ENCODE results near the gene SYT11.
"Not testable (repeated sequence)": the region's sequence is repeated elsewhere in the genome, so short reads cannot be mapped to it uniquely, and the experiment has no call there.

The SYT11 gene, protein sequence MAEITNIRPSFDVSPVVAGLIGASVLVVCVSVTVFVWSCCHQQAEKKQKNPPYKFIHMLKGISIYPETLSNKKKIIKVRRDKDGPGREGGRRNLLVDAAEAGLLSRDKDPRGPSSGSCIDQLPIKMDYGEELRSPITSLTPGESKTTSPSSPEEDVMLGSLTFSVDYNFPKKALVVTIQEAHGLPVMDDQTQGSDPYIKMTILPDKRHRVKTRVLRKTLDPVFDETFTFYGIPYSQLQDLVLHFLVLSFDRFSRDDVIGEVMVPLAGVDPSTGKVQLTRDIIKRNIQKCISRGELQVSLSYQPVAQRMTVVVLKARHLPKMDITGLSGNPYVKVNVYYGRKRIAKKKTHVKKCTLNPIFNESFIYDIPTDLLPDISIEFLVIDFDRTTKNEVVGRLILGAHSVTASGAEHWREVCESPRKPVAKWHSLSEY

DNA sequence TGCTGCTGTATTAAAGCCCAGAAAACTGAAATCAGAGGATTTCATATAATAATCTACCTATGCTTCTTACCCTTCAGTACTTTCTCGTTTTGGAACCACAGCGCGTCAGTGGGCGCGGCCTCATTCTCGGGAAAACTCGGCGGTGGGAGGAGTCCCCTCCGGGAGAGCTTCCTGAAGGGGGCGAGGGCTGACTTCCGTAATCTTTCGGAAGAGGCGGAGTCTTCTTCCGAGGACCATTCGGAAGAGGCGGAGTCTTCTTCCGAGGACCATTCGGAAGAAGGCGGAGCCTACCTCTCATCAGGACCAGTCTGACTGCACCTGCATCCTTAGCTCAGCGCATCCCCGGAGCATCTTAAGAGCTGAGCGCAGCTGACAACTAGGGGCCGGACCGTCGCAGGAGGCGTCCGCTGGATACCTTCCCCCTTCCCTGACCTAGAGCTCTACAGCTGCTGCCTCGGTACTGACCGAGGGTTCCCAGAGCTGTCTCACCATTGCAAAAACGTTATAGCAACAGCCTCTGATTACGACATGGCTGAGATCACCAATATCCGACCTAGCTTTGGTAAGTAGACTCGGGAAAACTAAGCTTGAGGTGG is at the start of gene SYT11:
Gene SYT11, plus strand, starts transcription at position 334 of the 596 bp plus-strand sequence. Its CDS starts 195 bp downstream, at position 529.
- peak; percentile 94 for DNase-seq

DNA sequence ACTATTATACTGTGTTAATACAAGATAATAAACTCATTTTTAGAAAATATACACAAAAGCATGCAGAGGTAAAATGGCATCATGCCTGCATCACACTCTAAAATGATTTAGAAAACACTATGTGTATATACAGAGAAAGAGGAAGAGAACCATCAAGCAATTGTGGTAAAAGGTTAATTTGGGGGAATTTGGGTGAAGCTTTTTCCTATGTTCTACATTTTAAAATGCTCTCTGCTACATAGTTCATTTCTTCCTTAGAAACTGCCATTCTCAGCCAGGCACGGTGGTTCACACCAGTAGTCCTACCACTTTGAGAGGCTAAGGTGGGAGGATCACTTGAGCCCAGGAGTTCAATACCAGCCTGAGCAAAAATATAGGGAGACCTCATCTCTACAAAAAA is 46.5 kb upstream of the SYT11 start:
- no peak for DNase-seq

DNA sequence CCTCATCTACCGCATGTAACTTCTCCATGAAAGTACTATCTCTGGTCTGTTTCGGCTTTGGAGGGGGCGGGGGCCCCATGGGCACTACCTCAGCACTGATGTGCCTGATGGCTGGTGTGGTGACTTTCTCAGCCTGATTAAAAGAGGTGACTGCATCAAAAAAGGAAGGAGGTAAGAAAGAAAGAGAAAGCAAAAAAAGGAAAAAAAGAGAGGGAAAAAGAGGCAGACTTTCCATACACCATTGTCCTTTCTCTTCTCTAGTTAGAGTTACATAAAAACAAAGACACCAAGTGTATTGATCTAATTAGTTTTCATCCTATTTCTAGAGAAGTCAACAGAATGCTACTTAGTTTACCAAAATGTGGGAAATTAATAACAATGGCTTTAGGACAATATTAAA is 45.7 kb upstream of the SYT11 start:
- no peak for DNase-seq

DNA sequence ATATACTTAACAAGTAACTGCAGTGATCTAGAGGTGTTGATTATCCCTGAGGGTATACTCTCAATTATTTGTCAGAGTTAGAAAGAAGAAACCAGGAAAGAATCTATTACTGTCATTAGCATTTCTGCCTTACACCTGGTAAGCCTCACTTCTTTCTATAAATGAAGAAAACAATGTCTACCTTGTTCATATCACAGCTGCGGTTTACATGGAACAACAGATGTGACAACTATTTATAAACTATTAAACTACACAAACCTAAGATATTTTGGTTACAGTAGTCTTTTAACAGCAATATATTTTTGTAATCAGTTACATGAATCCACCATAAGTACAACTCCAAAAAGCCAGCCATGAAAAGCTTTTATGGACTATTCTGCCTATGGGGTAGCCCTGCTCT is 43.0 kb upstream of the SYT11 start:
- DNase-seq: no peak

DNA sequence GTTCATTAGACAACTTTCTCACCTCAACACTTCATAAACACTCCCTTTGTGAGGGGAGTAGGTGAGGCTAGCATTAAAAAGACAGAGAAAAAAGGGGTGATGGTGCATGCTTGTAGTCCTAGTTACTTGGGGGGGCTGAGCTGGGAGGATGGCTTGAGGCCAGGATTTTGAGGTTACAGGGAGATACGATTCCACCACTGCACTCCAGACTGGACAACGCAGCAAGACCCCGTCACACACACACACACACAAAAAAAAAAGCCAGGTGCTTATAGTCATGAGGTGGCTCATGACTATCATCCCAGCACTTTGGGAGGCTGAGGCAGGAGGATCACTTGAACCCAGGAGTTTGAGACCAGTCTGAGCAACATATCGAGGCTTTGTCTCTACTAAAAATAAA is 31.9 kb upstream of the SYT11 start:
- no peak for DNase-seq

DNA sequence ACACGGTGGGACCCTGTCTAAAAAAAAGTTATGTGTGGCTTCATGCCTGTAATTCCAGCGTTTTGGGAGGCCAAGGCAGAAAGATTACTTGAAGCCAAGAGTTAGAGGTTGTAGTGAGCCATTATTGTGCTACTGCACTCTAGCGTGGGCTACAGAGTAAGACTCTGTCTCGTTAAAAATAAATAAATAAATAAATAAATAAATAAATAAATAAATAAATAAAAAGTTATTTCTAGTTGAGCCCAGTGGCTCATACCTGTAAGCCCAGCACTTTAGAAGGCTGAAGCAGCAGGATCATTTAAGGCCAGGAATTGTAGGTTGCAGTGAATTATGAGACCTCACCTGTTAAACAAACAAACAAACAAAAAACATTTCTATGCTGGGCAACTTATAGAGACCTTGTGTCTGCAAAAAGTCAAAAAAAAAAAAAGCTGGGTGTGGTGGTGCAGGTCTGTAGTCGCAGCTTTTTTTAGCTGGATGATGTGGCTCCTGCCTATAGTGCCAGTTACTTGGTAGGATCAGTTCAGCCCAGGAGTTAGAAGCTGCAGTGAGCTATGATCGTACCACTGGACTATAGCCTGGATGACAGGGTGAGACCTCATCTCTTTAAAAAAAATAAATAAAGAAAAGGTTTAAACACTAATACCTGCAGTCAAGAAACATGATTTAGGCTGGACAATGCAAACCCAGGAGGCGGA is 27.9 kb upstream of the SYT11 start:
- no peak for DNase-seq

DNA sequence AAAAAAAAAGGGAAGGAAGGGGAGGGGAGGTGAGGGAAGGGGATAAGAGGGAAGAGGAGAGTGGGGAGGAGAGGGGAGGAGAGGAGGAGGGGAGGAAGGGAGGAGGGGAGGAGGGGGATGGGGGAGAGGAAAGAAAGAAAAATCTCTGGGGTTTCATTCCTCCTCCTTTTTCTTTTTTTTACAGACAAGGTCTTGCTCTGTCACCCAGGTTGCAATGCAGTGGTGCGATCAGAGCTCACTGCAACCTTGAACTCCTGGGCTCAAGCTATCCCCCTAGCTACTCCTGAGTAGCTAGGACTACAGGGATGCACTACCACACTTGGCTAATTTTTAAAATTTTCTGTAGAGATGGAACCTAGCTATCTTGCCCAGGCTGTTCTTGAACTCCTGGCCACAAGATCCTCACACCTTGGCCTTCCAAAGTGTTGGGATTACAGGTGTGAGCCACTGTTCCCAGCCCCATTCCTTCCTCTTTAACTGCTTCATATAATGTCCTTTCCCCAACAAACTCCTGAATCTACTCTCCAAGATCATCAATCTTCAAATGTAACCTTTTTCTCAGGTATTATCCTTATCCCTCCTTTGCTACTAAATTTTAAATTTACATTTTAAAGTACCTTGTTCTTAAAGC is 25.6 kb upstream of the SYT11 start:
- no peak for DNase-seq

DNA sequence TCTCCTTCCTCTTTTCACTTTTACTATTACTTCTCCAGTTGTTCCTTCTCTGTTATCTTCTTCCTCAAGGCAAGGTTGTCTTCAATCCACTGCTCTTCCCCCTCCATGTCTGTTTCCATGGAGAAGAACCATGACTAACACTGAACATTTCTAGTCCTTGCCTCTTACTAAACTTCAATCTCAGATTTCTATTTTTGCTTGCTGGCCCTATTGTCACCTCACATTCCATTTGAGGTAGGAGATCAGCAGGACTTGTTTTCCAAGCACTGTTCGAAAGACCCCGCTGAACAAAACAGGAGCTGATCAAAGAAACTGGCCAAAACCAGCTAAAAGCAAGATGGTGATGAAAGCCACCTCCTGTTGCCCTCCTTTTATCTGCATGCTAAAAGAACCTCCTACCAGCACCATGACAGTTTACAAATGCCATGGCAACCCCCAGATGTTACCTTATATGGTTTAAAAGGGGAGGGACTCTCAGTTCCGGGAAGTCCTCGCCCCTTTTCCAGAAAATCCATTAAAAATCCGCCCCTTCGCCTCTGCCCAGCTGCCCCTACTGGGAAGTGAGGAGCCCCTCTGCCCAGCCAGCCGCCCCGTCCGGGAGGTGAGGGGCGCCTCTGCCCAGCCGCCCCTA is 25.0 kb upstream of the SYT11 start:
- DNase-seq: no peak

DNA sequence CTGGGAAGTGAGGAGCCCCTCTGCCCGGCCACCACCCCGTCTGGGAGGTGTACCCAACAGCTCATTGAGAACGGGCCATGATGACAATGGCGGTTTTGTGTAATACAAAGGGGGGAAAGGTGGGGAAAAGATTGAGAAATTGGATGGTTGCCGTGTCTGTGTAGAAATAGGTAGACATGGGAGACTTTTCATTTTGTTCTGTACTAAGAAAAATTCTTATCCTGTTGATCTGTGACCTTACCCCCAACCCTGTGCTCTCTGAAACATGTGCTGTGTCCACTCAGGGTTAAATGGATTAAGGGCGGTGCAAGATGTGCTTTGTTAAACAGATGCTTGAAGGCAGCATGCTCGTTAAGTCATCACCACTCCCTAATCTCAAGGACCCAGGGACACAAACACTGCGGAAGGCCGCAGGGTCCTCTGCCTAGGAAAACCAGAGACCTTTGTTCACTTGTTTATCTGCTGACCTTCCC is 24.4 kb upstream of the SYT11 start:
- DNase-seq: not testable (repeated sequence)

DNA sequence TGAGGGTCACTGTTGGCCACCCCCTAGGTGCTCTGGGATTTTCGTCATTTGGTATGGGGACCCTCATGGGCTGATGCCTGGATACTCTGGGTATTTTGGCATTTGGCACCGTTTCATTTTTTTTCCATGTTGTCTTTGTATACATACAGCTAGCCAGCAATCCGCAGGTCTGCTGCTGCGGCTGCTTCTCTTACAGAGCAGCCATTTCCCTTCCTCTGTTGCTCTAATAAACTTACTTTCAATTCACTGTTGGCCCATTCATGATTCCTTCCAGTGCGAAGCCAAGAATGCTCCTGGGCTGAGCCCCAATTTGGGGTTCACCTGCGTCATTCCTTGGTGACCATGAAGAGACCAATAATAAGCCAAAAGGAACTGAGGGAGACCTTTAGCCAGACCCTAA is 23.8 kb upstream of the SYT11 start:
- DNase-seq: no peak

DNA sequence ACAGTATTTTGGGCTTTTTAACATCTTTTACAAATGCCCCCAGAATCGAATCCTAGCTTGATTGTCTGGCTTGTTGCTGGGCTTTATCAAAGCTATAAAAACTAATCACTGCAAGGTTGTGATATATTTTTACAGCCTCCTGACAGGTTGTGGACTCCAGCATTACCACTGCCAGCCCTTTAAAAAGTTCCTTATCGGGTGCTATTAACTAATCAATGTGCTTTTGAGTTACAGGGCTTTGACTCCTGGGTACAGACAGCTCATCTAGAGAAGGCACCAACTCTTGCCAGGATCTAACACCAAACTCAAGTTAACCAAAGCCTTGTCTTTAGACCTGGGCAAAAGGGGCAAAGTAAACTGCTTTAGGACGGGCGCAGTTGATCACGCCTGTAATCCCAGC is 19.0 kb upstream of the SYT11 start:
- no peak for DNase-seq

DNA sequence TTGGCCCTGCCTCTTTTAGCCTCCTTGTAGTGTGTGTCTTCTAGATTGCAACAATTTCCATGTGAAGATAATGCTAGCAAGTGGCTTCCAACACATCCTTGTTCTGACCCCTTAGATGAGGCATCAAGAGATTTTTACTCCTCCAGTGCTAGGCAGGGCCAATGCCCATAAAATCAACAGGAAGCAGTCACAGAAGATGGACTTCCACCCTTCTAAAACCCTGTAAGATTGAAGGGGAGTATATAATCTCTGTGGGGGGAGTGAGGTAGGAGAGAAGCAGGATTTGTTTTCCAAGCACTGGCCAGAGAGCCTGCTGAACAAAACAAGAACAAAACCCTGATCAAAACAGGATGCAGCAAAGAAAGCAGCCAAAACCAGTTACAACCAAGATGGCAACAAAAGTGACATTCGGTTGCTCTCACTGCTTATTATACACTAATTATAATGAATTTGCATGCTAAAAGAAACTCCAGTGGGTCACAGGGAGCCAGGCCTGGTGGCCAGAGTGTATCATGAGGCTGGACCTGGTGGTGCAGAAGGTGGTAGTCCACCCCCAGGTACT is 14.4 kb upstream of the SYT11 start:
- no peak for DNase-seq

DNA sequence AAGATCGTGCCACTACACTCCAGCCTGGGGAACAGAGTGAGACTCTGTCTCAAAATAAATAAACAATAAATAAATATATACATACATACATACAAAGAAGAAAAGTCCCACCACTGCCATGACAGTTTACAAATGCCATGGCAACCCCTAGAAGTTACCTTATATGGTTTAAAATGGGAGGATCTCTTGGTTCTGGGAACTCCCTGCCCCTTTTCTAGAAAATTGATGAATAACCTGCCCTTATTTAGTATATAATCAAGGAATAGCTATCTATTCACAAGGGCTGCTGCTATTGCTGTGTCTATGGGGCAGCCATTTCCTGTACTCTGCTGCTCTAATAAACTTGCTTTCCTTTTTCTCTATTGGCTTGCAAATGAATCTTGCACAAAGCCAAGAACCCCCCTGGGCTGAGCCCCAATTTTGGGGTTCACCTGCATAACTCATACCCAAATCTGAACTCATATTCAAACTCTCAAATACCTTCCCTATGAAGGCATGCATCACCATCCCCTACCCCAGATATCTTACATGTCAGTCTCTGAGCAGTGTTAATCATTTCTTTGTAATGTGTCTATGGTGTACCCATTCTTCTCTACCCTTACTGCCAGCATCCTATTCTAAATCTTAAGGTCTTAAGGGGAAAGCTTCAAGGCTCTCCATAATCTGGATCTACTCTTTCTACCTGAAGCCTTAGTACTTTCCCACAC is 11.4 kb upstream of the SYT11 start:
- DNase-seq: no peak

DNA sequence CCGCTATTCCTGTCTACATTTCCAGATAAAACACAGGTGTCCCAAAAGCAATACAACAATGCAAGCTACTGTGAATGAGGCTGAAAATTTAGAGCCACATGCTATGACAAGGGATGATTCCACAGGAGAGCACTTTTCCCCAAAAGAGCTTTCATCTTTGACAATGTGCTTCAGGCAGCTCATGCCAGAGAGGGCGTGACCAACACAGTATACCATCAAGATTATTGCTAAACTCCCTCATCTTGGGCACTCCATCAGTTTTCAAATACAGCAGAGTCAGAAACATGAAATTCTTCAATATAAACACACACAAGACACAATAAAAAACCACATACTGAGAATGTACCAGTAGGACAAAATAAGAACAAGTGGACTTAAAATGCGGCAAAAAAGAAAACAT is 9.0 kb upstream of the SYT11 start:
- no peak for DNase-seq

DNA sequence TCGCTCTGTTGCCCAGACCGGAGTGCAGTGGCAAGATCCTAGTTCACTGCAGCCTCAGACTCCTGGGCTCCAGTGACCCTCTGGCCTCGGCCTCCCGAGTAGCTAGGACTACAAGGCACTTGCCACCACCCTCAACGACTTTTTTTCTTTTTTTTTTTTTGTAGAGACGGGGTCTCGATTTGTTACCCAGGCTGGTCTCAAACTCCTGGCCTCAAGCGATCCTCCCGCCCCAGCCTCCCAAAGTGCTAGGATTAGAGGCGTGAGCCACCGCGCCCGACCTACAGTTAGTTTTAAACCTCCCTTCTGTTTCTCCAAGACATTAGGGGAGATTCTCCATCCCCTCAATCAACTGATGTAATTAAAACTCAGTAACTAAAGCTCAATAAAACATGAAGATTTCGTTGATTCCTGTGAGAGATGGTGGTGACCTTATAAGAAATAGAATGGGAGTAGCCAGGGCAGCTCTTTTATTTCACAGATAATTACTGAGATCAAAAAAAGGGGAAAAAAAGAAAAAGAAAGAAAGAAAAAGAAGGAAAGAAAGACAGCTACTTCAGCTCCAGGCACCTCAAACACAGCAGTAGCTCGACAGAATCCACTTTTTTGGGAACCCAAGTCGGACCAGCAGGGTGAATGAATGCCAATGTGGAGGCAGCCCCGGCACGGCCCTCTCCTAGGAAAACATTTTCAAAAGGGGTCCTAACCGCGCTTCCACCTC is 3.0 kb upstream of the SYT11 start:
- no peak for DNase-seq

DNA sequence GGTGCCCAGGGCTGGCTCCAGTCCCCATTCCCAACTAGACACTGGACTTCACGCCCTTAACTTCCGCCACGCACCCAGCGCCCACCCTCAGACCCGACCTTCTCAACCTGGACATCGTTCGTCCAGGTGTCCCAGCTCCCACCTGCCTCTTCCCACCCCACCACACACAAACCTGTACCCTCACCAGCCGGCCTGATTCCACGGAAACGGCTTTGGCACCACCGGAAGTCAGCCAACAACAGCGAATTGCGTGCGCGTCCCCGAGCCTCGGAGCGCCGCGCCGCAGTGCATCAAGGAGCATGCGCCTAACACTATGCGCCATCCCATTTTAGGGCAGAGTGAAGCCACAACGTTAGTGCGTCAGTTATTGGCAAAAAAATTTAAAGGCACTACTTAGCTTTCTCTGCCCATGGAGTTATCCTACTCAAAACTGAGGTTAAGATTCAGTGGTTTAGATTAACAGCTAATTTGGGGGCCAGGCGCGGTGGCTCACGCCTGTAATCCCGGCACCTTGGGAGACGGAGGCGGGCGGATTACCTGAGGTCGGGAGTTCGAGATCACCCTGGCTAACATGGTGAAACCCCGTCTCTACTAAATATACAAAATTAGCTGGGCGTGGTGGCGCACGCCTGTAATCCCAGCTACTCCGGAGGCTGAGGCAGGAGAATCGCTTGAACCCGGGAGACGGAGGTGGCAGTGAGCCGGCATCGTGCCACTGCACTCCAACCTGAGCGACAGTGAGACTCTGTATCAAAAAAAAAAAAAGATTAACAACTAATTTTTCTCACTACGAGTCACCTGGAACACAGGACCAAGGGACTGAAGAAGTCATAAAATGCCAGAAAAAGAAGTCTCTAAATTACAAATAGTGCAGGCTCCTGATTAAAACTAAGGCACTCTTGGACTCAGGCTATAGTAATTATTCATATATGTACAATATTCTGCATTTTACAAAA is 2.1 kb upstream of the SYT11 start, which contains the start of gene GON4L:
Gene GON4L, minus strand, starts transcription at position 240 of the 956 bp plus-strand sequence. CDS start 3,434 bp downstream, outside the sequence.
- DNase-seq: peak; percentile 94

DNA sequence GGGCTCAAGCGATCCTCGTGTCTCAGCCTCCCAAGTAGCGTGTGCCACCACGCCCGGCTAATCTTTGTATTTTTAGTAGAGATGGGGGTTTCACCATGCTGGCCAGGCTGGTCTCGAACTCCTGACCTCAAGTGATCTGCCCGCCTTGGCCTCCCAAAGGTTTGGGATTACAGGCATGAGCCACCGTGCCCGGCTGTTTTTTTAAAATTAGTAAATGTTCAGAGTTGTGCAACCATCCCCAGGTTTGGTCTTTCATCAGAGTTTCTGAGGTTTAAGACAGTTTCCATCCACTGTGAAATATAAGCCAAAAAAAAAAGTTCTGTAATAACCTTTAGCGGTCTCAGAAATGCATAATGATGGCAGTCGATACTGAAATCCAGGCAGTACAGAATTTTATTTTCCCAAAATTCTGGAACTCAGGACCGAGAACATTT is 550 bp upstream of the SYT11 start:
- DNase-seq: no peak

DNA sequence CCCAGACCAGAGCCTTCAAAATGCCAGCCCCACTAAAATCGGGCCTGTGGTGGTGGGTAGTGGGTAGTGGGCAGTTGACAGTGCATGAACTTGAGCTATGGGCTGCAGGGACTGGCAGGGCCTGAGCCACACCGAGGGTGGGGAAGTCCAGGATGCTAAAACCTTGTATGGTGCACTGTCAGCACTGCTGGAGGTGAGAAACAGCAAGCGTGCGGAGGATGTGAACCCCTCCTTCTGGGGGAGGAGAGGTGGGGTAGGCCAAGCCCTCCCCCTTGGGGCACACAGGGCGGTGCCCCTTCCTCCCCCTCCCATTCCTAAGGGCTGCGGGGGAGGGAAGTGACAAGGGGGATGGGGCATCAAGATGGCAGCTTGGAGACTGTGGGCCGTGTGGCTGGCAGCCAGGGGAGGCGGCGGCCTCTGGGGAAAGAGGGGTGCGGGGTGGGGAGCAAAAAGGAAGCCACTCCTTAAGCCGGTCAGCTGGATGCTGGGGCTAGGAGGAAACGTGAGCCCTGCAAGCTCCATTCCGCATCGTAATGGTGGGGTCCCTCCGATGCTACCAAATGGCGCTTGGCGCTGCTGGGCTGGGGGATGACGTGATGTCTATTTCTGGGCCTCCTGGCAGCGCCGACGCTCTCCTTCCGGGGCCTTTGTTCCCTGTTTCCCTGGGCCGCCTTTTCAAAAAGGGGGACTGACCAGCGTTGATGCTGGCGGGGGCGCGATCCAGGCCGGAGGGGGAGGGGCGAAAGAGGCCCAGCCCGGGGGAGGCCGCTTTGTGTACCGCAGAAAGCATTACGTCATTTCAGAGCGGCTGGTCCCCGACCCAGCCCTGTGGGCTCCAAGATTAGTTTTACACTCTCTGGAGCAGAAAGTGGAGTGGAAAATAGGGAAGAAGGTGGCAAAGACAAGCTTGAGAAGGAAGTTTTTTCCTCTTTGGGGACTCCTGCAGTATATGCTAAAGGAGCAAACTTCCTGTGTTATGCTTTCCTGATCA is 809 bp downstream of the SYT11 start:
- peak; percentile 90 for DNase-seq

All from NCI-H510A (cell line).